OCI-LY3 (cell line): ENCODE data around the gene RHOT1.

Experiments used
- EZH2phosphoT487 ChIP-seq: fragments of 200-600 bp; shearing (Covaris generic); IDR thresholded peaks from 2 replicates; pipeline ENCODE4 v1.6.1; 2018; ENCODE audit warnings: antibody characterized with exemption, mixed run types, low read depth
- TF ChIP-seq, protein P1 (sequence below): fragments of 200-600, 300-600 bp; sonication (generic); IDR thresholded peaks from 2 replicates; pipeline ENCODE4 v1.5.1; 2014; ENCODE audit warnings: antibody characterized with exemption, low read length, low read depth

DNA sequence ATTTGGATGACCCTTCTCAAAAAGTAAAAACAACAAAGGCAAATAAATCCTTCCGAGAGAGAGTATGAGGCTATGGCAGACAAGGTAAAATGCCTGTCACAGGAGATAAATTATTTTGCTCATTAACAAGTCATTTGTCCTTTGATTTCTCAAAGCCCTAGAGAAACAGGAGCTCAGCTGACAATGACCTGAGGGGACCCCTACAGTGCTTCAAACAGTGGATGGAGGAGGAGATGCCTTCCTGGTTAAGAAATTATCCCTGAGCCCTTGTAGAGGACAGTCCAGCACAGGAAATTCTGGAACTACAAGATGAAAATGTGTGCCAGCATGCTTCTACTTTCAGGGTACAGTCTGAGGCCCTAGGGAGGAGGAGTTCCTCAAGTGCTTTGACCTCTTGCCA lies 99.3 kb downstream of the RHOT1 start:
- TF ChIP-seq, protein P1, sequence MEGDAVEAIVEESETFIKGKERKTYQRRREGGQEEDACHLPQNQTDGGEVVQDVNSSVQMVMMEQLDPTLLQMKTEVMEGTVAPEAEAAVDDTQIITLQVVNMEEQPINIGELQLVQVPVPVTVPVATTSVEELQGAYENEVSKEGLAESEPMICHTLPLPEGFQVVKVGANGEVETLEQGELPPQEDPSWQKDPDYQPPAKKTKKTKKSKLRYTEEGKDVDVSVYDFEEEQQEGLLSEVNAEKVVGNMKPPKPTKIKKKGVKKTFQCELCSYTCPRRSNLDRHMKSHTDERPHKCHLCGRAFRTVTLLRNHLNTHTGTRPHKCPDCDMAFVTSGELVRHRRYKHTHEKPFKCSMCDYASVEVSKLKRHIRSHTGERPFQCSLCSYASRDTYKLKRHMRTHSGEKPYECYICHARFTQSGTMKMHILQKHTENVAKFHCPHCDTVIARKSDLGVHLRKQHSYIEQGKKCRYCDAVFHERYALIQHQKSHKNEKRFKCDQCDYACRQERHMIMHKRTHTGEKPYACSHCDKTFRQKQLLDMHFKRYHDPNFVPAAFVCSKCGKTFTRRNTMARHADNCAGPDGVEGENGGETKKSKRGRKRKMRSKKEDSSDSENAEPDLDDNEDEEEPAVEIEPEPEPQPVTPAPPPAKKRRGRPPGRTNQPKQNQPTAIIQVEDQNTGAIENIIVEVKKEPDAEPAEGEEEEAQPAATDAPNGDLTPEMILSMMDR, result no peak
- no peak for TF ChIP-seq EZH2phosphoT487
